GM21619 (cell line): ENCODE data around the gene SOD3.

Experiments used
- ATAC-seq: cut with Tn5 transposase; IDR thresholded peaks from one replicate; pipeline ENCODE4 v1.9.1; 2021; ENCODE audit not compliant: unreplicated experiment

The SOD3 gene

GRCh38 chr4:24801136-24801855 is 5.9 kb downstream of the SOD3 start:
- no peak for ATAC-seq

- no peak for ATAC-seq
Observed at GRCh38 chr4:24802648-24803047, 7.3 kb downstream of the SOD3 start.

- ATAC-seq: no peak
Observed at GRCh38 chr4:24805067-24805466, 9.7 kb downstream of the SOD3 start.

- no peak for ATAC-seq
Observed at GRCh38 chr4:24805566-24805965, 10.2 kb downstream of the SOD3 start.

GRCh38 chr4:24806206-24806990 is 11.0 kb downstream of the SOD3 start:
- ATAC-seq: no peak

- ATAC-seq: no peak
Observed at GRCh38 chr4:24807611-24808010, 12.2 kb downstream of the SOD3 start.

- ATAC-seq: no peak
Observed at GRCh38 chr4:24808261-24808660, 12.9 kb downstream of the SOD3 start.

GRCh38 chr4:24808955-24809354 is 13.6 kb downstream of the SOD3 start:
- ATAC-seq: no peak

GRCh38 chr4:24809376-24809775 is 14.0 kb downstream of the SOD3 start:
- no peak for ATAC-seq

- no peak for ATAC-seq
Observed at GRCh38 chr4:24809815-24810405, 14.5 kb downstream of the SOD3 start.

- ATAC-seq: no peak
Observed at GRCh38 chr4:24810871-24811631, 15.7 kb downstream of the SOD3 start.

GRCh38 chr4:24813732-24814131 is 18.4 kb downstream of the SOD3 start:
- ATAC-seq: no peak

GRCh38 chr4:24816797-24817196 is 21.4 kb downstream of the SOD3 start:
- ATAC-seq: no peak

- ATAC-seq: no peak
Observed at GRCh38 chr4:24820541-24820940, 25.2 kb downstream of the SOD3 start.

GRCh38 chr4:24824720-24825119 is 29.3 kb downstream of the SOD3 start:
- ATAC-seq: no peak

- ATAC-seq: no peak
Observed at GRCh38 chr4:24831637-24832036, 36.3 kb downstream of the SOD3 start.

GRCh38 chr4:24835696-24836095 is 40.3 kb downstream of the SOD3 start:
- no peak for ATAC-seq

GRCh38 chr4:24836661-24837242 is 41.4 kb downstream of the SOD3 start:
- ATAC-seq: no peak

- no peak for ATAC-seq
Observed at GRCh38 chr4:24837336-24837735, 42.0 kb downstream of the SOD3 start.

- no peak for ATAC-seq
Observed at GRCh38 chr4:24837781-24838180, 42.4 kb downstream of the SOD3 start.

GRCh38 chr4:24840362-24840761 is 45.0 kb downstream of the SOD3 start:
- no peak for ATAC-seq
